ENCODE data around the gene MVB12B.

GRCh38 chr9:126459546-126459945 is 132.9 kb downstream of the MVB12B start:
- TF ChIP-seq CTCF (CRISPR knock-in tag; IDR thresholded peaks at IDR 0.05), result no peak
- TF ChIP-seq EEA1 (CRISPR knock-in tag; IDR thresholded peaks at IDR 0.05; ENCODE audit: borderline replicate concordance), result no peak
- no peak for TF ChIP-seq HNRNPH1 (optimal IDR thresholded peaks at IDR 0.05; ENCODE audit: low read depth, low read length)
- no peak for TF ChIP-seq ZBTB2 (CRISPR knock-in tag; IDR thresholded peaks at IDR 0.05; ENCODE audit: low read depth)
- no peak for TF ChIP-seq ZBTB26 (CRISPR knock-in tag; IDR thresholded peaks at IDR 0.05; ENCODE audit: borderline replicate concordance)
- no peak for TF ChIP-seq SALL1 (CRISPR knock-in tag; IDR thresholded peaks at IDR 0.05)
- TF ChIP-seq POLR2A (IDR thresholded peaks at IDR 0.05; ENCODE audit: insufficient read depth in 1 of 2, low read depth in 2 of 2, low read length in 2 of 2), result no peak
- TF ChIP-seq ZBTB7A (CRISPR knock-in tag; IDR thresholded peaks at IDR 0.05), result no peak
- no peak for TF ChIP-seq POLR2AphosphoS5 (IDR thresholded peaks at IDR 0.05; ENCODE audit: low read depth, low read length)
- TF ChIP-seq BCL6 (CRISPR knock-in tag; IDR thresholded peaks at IDR 0.05), result no peak
- no peak for TF ChIP-seq CEBPZ (IDR thresholded peaks at IDR 0.05; ENCODE audit: low read length)
